ENCODE data around the gene COL2A1. TPM values are rescaled to one million over a fixed set of nuclear protein-coding genes. Genes with fewer than 3 reads are reported as not detected.

COL2A1 gene
- total and polyA plus RNA-seq, 2 donors (not counting 3 experiments of a cell fraction or from before 2014, with no cell fraction given) = not detected

DNA sequence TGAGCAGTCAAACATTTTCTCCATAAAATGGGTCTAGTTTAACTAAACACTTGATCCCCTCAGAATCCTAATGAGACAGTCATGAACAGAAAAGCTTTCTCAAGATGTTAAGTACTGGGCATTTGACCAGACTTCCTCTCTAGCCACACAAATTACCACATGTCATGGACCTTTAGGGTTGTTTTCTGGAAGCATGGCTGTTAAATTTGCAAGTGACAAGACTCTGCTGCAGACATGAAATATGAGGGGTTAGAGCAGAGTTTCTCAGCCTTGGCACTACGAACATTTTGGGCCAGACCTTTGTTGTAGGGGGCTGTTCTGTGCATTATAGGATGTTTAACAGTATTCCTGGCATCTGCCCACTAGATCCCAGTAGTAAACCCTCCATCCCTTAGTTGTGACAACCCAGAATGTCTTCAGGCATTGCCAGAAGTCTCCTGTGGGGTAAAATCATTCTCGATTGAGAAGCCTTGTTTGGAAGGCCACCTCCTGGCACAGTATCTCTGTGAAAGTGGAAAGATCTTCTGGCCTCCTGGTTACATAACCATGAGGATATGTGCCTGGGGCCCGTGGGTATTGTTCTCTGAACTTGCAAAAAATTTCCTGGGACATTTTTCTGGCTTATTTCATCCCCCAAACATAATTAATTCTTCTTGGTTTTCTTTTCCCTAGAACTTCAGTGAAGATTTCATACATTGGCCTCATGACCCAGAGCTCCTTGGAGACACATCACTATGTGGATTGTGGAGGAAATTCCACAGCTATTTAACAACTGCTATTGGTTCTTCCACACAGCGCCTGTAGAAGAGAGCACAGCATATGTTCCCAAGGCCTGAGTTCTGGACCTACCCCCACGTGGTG lies 36.6 kb downstream of the COL2A1 start:
- no peak for TF ChIP-seq POLR2AphosphoS5 (IDR thresholded peaks at IDR 0.05; ENCODE audit: insufficient read depth, low read depth, low read length)
- no peak for TF ChIP-seq EZH2 (IDR thresholded peaks at IDR 0.05; ENCODE audit: borderline replicate concordance, low read depth, low read length, severe bottlenecking)
- TF ChIP-seq JUN (IDR thresholded peaks at IDR 0.05; ENCODE audit: borderline replicate concordance, insufficient read depth, insufficient read length, low read depth) = no peak
- no peak for TF ChIP-seq FOS (IDR thresholded peaks at IDR 0.05; ENCODE audit: borderline replicate concordance, insufficient read depth, low read length)
- TF ChIP-seq POLR2A (IDR thresholded peaks at IDR 0.05; ENCODE audit: low read depth, low read length) = no peak
- TF ChIP-seq, protein P1, sequence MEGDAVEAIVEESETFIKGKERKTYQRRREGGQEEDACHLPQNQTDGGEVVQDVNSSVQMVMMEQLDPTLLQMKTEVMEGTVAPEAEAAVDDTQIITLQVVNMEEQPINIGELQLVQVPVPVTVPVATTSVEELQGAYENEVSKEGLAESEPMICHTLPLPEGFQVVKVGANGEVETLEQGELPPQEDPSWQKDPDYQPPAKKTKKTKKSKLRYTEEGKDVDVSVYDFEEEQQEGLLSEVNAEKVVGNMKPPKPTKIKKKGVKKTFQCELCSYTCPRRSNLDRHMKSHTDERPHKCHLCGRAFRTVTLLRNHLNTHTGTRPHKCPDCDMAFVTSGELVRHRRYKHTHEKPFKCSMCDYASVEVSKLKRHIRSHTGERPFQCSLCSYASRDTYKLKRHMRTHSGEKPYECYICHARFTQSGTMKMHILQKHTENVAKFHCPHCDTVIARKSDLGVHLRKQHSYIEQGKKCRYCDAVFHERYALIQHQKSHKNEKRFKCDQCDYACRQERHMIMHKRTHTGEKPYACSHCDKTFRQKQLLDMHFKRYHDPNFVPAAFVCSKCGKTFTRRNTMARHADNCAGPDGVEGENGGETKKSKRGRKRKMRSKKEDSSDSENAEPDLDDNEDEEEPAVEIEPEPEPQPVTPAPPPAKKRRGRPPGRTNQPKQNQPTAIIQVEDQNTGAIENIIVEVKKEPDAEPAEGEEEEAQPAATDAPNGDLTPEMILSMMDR (IDR thresholded peaks at IDR 0.05; ENCODE audit: extremely low read depth in 1 of 2, insufficient read depth in 1 of 2, low read depth in 1 of 2, low read length in 2 of 2) = no peak
- TF ChIP-seq MAX (IDR thresholded peaks at IDR 0.05; ENCODE audit: insufficient read depth, insufficient read length) = no peak
- no peak for TF ChIP-seq GATA2 (IDR thresholded peaks at IDR 0.05; ENCODE audit: insufficient read depth, insufficient read length, low read depth, low read length)
- TF ChIP-seq MYC (IDR thresholded peaks at IDR 0.05; ENCODE audit: low read depth, low read length) = no peak
- no peak for DNase-seq (ENCODE audit: low read depth, low spot score)
- no TSS peak for BruUV-seq (replicated peaks)
- H3K79me2 ChIP-seq (ENCODE audit: control insufficient read depth, insufficient read depth, low read length) = no peaks in the 10 kb centered on the region
- H3K36me3 ChIP-seq (ENCODE audit: control insufficient read depth in 2 of 2, extremely low read depth in 1 of 2, insufficient read depth in 2 of 2, low read length in 2 of 2) = peaks cover 0 to 2% of the 10 kb centered on the region in 2 experiments
- no peak overlapping the region for H3K4me3 ChIP-seq (replicated peaks in 1 of 3; ENCODE audit: insufficient read depth in 1 of 3, low read depth in 1 of 3, low read length in 3 of 3)
- POLR2A ChIA-PET = no interaction called here
- dilution Hi-C loops (cut with MboI; ENCODE audit: extremely low pct_ligation_motif_present, low sequenced_read_pairs) = no loop called here
- H3K9me3 ChIP-seq (replicated peaks; ENCODE audit: control insufficient read depth, insufficient read depth, low read length) = no peaks in the 10 kb centered on the region
- H3K4me1 ChIP-seq (ENCODE audit: control insufficient read depth, extremely low read depth, insufficient read depth, low read length) = peaks cover 7% of the 10 kb centered on the region
- H3K27me3 ChIP-seq (ENCODE audit: control insufficient read depth in 2 of 2, insufficient read depth in 2 of 2, low read length in 2 of 2) = no peaks in the 10 kb centered on the region
- no peaks in the 10 kb centered on the region for H3K9me1 ChIP-seq (replicated peaks; ENCODE audit: control insufficient read depth, extremely low read depth, insufficient read depth, low read length)
- H2AFZ ChIP-seq (ENCODE audit: low read depth, low read length) = no peak overlapping the region
- no peak for FAIRE-seq
- H3K4me2 ChIP-seq (ENCODE audit: insufficient read depth, low read length) = no peak overlapping the region
- CTCF ChIA-PET = interaction anchor here (1.0 to 1.4 kb wide), 2 partner anchors 18 to 650 kb away, joined by 3 to 4 read pairs; no protein-coding TSS in a partner anchor
- no peak overlapping the region for H3K9ac ChIP-seq (replicated peaks; ENCODE audit: extremely low read depth, insufficient read depth, low read length)
- no peak overlapping the region for H3K27ac ChIP-seq (ENCODE audit: insufficient read depth, low read depth, low read length)
- H4K20me1 ChIP-seq (replicated peaks; ENCODE audit: control insufficient read depth, extremely low read depth, insufficient read depth, low read length) = no peaks in the 10 kb centered on the region
- intact Hi-C loops (cut with micrococcal nuclease) = loop anchor here (10.0 kb wide), 1 partner anchor 647 kb away; no protein-coding TSS in a partner anchor

All from endothelial cell of umbilical vein (primary cell).